Femur (tissue), 1 donor: ENCODE data around the gene GPBAR1.
A peak's percentile ranks its signal among the peaks of the same experiment; 100 is the strongest.

Experiments
- DNase-seq: peaks from one replicate; pipeline ENCODE4 v3.0.0-alpha.2; 2017

Gene GPBAR1

DNA sequence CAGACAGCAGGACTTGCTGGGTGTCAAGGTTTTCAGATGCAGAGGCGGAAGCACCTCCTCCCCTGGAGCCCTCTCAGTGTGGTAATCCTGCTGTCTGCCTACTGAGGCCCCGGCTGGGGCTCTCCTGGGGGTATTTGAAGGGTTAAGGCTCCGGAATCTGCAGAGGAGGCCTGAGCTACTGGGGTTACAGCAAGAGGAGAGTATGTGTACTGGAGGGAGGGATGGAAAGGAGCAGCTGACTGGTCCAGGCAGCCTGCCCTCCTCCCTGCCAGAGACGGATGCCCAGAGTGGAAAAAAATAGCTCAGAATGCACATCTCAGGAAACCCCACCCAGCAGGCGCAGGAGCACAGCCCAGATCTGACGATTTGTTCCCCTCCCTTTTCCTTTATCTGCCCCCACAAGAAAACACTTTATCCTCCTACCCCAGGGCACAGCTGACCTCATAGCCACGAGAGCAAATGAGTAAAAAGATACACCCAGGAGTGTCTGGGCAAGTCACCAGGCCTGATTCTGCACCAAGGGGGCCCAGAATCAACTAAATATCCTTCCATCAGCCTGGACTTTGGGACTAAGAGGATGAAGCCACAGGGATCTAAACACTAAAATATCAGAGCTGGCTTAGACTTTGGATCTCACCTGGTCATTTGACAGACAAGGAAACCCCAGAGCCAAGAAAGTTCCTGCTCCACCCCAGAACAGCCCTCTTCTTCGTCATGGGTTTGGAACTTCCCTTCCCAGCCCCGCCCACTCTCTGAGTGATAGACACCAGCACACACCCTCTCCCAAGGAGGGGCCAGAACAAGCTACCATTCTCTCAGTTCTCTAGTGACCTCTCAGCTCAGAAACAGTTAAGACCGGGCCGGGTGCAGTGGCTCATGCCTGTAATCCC, 26.0 kb downstream of the GPBAR1 start:
- DNase-seq: peak; percentile 96

DNA sequence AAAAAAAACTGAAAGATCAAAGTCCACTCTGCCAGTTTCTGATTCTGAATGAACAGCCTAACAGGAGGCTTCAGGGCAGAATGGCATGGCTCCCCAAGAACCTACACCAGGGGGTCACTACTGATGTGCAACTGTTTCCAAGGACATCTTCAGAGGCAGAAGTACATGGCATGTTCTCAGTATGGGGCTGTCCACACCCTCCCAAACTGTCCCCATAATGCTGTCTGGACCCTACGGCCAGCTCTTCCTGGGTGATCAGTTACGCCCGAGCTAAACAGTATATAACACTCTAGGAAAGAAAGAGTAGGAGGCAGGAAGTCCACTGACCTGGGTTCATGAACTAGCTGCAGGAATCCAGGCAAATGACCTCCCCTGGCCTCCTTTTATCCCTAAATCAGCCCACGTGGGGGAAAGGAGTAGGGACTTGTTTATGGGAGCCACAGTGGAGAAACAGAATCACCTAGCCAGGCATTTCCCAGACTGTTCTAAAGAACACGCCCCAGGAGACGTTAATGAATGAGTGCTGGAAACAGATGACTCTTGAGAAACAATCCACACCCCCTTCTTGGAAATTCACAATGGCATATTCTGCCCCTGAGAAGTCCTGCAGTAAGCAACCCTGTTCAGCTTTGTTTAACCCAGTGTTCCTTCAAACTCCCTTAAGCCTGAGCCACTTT, 29.0 kb downstream of the GPBAR1 start:
- DNase-seq: no peak

GRCh38 chr2:218290316-218291261, 29.8 kb downstream of the GPBAR1 start:
- DNase-seq: peak; percentile 43

DNA sequence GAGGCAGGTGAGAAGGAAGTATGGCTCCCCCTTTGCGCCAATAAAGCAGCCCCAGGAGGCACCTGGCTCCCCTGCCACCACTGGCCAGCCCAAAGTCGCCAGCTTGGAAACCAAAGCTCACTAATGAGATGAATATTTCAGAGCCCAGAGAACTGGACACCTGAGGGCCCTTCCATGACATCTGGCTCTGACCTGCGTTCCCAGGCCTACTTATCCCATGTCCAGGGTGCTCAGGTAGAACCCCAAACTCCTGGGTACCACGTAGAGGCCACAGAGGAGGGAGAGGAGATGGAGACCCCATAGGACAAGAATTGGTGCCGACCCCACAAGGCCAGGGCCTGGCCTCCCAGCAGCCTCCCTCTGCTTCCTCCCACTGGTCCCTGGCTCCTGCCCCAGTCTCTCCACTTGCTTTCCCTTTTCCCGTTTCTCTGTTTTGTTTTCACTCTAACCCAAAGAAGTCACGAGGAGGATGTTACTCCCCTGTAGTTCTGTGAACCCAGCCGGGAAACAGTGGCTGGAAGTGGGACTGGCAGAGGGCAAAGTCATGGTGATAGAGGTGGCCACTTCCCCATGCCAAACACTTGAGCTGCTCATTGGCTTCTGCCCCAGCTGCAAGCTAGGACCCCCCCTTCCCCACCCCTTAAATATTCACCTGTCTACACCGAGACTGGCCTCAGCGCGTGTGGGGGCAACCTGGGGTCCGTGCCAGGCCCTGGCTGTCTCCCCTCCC, 30.7 kb downstream of the GPBAR1 start:
- no peak for DNase-seq

DNA sequence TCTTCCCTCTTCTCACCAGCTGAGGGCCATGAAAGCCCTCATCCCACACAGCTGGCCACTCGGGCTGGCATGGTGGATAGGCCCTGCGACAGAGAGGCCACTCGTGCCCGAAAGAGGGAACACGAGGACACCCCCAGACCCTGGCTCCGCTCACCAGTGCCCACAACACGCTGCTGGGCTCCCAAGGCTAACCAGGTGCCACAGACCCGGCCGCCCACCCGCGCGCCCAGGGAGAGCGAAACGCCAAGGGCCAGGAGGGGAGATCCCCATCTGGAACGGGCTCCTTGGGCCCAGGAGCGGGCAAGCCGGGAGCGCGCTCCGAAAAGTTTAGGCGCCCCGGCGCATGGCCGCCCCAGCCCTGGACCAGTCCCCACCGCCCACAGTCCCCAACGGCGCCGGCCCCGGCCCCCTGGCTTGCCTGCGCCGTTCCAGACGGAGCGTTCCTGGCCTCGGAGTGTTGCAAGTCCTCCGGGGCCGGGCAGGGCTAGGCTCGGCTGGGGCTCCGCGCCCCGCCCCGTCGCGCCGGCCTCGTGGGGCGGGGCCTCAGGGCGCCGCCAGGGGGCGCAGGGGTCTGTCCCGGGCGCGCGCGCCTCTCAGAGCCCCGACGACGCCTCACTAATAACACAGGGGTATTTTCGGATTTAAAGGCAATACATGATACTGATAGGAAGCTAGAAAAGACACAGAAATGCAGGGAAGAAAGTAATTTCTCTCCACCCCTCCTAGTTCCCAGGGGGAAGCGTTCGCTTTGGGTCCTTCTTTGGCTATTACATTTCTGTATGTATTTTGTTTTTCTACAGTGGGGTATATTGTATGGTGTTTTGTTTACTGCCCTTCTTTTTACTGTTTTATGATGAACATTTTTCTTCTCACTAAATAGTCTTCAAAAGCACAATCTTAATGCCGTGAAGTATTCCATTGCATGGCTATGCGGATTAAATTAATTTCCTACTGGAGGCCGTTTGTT, 31.5 kb downstream of the GPBAR1 start, which contains the start of gene TMBIM1:
TSS of gene TMBIM1 (minus strand) at position 456 of the 967 bp plus-strand sequence. CDS start 10,362 bp downstream, outside the sequence.
- DNase-seq: peak; percentile 86

DNA sequence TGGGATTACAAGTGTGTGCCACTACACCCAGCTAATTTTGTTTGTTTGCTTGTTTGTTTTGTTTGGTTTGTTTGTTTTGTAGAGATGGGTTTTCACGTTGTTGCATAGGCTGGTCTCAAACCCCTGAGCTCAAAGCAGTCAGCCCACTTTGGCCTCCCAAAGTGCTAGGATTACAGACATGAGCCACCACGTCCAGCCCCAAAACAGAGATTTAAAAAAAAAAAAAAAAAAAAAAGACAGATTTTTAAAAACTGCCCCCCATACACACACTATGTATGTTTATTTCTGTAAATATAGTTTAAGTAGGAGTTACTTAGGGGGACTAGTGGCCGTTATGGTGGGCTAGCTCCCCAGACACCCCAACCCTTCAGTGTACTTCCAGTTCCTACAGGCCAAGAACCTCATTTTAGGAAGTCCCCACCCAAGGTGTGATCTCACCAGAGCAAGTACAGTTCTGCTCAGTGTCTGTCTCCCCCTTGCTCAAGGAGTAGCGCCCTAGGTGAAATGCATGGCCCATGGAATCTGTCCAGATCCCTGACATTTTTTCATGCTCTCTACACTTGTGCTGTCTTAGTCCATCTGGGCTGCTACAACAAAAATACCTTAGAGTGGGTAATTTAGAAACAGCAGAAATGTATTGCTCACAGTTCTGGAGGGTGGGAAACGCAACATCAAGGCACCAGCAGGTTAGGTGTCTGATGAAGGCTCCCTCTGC, 33.1 kb downstream of the GPBAR1 start:
- no peak for DNase-seq

GRCh38 chr2:218294430-218295022, 33.7 kb downstream of the GPBAR1 start:
- no peak for DNase-seq

GRCh38 chr2:218295029-218295428, 34.2 kb downstream of the GPBAR1 start:
- DNase-seq: no peak

- no peak for DNase-seq
These were observed 35.4 kb downstream of the GPBAR1 start for GRCh38 chr2:218296200-218296599.

DNA sequence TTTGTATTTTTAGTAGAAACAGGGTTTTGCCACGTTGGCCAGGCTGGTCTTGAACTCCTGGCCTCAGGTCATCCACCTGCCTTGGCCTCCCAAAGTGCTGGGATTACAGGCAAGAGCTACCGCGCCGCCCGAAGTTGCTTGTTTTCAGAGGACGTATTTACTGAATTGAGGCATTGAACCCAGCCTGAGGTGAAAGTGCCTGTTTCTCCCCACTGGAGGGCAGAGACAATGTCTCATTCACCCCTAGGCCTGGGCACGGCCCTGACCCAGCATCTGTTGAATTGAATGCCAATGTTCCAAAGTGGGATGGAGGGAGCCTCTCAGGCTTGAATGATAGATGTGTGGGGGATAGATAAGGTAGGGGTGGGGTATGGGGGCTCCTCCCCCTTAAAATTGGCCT, 36.0 kb downstream of the GPBAR1 start:
- DNase-seq: no peak

DNA sequence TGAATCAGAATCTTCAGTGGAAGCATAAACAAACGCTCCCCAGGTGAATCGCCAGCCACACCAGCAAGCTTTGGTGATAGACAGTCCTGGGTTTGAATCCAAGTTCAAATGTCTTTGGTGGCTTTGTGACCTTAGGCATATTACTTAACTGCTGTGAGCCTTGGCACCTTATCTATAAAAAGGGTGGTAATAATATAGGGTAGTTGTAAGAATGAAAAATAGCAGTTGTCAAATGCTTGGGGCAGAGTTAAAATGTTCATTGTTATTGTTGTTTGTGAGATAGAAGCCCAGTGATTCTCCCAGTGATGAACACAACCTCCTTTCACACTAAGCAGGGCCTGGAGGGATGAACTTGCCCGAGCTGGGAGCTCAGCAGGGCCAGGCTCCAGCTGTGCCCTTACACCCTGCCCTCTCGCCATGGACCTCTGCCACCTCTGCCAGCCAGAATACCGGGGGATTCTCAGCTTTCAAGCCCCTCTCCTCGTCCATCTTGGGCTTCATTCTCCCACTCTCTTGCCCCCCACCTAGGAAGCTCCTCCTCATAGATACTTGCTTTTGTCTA, 37.6 kb downstream of the GPBAR1 start:
- DNase-seq: no peak

DNA sequence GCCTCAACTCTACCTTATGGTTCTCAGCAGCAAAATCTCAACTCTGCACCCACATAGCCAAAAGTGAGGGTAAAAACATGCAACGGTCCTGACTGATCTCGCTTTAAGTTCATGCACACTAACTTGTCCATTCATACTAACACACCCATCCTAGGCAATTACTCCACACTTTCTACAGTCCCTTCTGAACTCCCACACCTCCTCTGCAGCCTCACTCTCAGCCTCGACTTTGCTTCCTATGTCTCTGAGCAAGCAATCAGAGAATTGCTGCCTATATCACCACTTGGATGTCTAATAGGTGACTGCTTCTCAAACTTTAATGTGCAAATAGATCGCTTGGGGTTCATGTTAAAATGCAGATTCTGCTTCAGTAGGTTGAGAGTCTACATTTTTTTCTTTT, 39.3 kb downstream of the GPBAR1 start:
- DNase-seq: no peak

DNA sequence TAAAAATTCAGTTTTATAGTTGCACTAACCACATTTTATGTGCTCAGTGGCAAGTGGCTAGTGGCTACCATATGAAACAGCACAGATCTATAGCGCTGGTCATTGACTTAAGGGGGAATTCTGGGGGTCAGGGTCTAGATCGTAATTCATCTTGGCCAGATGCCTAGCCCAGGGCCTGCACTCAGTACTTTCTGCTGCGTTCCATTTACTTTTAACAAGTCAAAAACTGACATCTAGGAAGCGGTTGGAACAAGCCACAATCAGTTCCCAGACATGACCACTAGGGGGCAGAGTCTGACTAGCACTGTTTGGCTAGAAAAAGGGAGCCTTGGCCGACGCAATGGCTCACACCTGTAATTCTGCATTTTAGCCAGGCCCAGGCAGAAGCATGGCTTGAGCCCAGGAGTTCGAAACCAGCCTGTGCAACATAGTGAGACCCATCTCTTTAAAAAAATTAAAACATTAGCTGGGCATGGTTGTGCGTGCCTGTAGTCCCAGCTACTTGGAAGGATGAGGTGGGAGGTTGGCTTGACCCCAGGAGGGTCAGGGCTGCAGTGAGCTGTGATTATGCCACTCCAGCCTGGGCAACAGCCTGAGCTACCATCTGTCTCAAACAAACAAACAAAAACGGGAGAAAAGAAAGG, 40.5 kb downstream of the GPBAR1 start:
- DNase-seq: peak; percentile 88

- DNase-seq: no peak
These were observed 44.6 kb downstream of the GPBAR1 start for GRCh38 chr2:218305383-218305782.

DNA sequence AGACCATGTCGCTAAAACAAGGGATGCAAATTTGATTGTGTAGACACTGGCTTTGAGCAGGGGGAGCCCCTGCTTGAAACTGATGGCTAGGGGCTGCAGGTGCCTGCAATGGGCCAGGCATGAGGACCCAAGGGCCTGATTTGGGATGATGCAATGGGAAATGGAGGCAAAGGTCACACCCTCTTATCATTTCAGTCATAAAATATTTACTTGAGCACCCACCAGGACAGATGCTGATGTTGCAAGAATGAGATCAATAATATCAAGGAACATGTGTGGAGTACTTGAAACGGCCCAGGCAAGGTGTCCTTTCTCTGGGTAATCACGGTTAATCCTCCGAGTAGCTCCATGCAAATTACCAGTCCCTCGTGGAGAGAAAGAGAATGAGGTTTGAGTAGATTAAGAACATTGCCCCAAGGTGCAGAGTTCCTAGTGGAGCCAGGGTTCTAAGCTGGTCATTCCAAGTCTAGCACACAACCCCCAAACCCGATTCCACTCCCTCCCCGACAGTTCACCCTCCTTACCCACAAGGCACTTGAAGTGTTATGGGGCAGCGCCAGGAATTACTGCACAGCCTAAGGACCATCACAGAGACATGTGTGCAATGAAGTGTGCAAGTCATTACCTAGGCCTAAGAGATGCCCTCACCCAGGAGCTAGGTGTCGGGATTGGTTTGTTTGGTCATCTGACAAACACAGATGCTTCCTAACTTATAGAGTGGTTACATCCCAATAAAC, 45.5 kb downstream of the GPBAR1 start:
- no peak for DNase-seq

- no peak for DNase-seq
These were observed 46.7 kb downstream of the GPBAR1 start for GRCh38 chr2:218307415-218308090.

DNA sequence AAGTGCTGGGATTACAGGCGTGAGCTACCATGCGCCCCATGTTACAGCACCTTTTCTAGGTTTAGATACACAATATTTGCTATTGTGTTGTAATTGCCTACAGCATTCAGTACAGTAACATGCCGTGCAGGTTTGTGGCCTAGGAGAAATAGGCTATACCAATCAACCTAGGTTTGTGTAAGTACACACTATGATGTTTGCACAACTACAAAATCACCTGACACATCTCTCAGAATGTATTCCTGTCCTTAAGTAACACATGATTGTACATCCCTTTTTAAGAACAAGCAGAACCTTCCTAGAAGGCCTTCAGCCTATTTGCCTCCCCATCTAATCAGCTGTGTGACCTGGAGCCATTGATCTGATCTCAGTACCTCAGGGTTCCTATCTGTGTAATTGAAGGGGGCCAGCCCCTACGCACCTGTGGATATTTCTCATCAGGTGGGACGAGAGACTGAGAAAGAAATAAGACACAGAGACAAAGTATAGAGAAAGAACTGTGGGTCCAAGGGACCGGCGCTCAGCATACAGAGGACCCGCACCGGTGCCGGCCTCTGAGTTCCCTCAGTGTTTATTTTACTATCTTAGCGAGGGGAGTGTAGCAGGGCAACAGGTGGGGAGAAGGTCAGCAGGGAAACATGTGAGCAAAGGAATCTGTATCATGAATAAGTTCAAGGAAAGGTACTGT, 50.2 kb downstream of the GPBAR1 start:
- no peak for DNase-seq
